ENCODE measurements around the gene ATP2B3. TPM values are rescaled to one million over a fixed set of nuclear protein-coding genes. Genes with fewer than 3 reads are reported as not detected.

ATP2B3 gene
- total RNA-seq, 4 donors from 2014 or later, result not detected

- Histone ChIP-seq H3K4me1 (no peaks in the 10 kb centered on the region), H3K9me3 (no peaks in the 10 kb centered on the region), H3K27me3 (peaks cover 0 to 15% (median 10%) of the 10 kb centered on the region in 3 donors), H3K4me3 (no peak overlapping the region), H3K36me3 (no peaks in the 10 kb centered on the region), H3K27ac (no peak overlapping the region)
- no peak for DNase-seq
- TF ChIP-seq CTCF (IDR thresholded peaks at IDR 0.05 in 4 of 5, conservative IDR thresholded peaks at IDR 0.05 in 1 of 5) (no peak), POLR2A (IDR thresholded peaks at IDR 0.05) (no peak)
- intact Hi-C loops (cut with DNase I; ENCODE audit: low total_unique reads), result no loop called here
- in situ Hi-C loops (cut with MboI; ENCODE audit: low sequenced_read_pairs in 4 of 4), result no loop called here
- no peak for ATAC-seq
Observed at GRCh38 chrX:153526801-153527200, 9.4 kb downstream of the ATP2B3 start.

GRCh38 chrX:153527208-153527607 is 9.8 kb downstream of the ATP2B3 start:
- DNase-seq (no peak), ATAC-seq (no peak)
- Histone ChIP-seq H3K4me1 (no peaks in the 10 kb centered on the region), H3K36me3 (no peaks in the 10 kb centered on the region), H3K27me3 (peaks cover 0 to 11% (median 6%) of the 10 kb centered on the region in 3 donors), H3K4me3 (no peak overlapping the region), H3K9me3 (no peaks in the 10 kb centered on the region), H3K27ac (no peak overlapping the region)
- intact Hi-C loops (cut with DNase I; ENCODE audit: low total_unique reads), result no loop called here
- in situ Hi-C loops (cut with MboI; ENCODE audit: low sequenced_read_pairs in 4 of 4), result no loop called here
- no peak for TF ChIP-seq POLR2A (IDR thresholded peaks at IDR 0.05)
- TF ChIP-seq CTCF (IDR thresholded peaks at IDR 0.05 in 4 of 5, conservative IDR thresholded peaks at IDR 0.05 in 1 of 5), result no peak

- DNase-seq (no peak), ATAC-seq (no peak)
- in situ Hi-C loops (cut with MboI; ENCODE audit: low sequenced_read_pairs in 4 of 4) (no loop called here), intact Hi-C loops (cut with DNase I; ENCODE audit: low total_unique reads) (no loop called here)
- H3K4me3 ChIP-seq, result no peak overlapping the region
- peaks cover 0 to 3% (median 0%) of the 10 kb centered on the region in 3 donors for H3K27me3 ChIP-seq
- H3K9me3 ChIP-seq, result no peaks in the 10 kb centered on the region
- no peak overlapping the region for H3K27ac ChIP-seq
- H3K4me1 ChIP-seq, result no peaks in the 10 kb centered on the region
- no peaks in the 10 kb centered on the region for H3K36me3 ChIP-seq
- TF ChIP-seq POLR2A (IDR thresholded peaks at IDR 0.05) (no peak), CTCF (IDR thresholded peaks at IDR 0.05 in 4 of 5, conservative IDR thresholded peaks at IDR 0.05 in 1 of 5) (no peak)
Observed at GRCh38 chrX:153530411-153531129, 13.1 kb downstream of the ATP2B3 start.

- TF ChIP-seq CTCF (IDR thresholded peaks at IDR 0.05 in 4 of 5, conservative IDR thresholded peaks at IDR 0.05 in 1 of 5) (no peak), POLR2A (IDR thresholded peaks at IDR 0.05) (no peak)
- DNase-seq (no peak), ATAC-seq (no peak)
- intact Hi-C loops (cut with DNase I; ENCODE audit: low total_unique reads), result no loop called here
- Histone ChIP-seq H3K9me3 (no peaks in the 10 kb centered on the region), H3K27ac (no peak overlapping the region), H3K4me3 (no peak overlapping the region), H3K27me3 (no peaks in the 10 kb centered on the region), H3K4me1 (no peaks in the 10 kb centered on the region), H3K36me3 (no peaks in the 10 kb centered on the region)
- in situ Hi-C loops (cut with MboI; ENCODE audit: low sequenced_read_pairs in 4 of 4), result no loop called here
Observed at GRCh38 chrX:153533091-153533490, 15.6 kb downstream of the ATP2B3 start.

GRCh38 chrX:153537080-153537479 is 19.6 kb downstream of the ATP2B3 start:
- DNase-seq (no peak), ATAC-seq (no peak)
- Histone ChIP-seq H3K27ac (no peak overlapping the region), H3K27me3 (no peaks in the 10 kb centered on the region), H3K36me3 (no peaks in the 10 kb centered on the region), H3K9me3 (no peaks in the 10 kb centered on the region), H3K4me1 (no peaks in the 10 kb centered on the region), H3K4me3 (no peak overlapping the region)
- TF ChIP-seq POLR2A (IDR thresholded peaks at IDR 0.05) (no peak), CTCF (IDR thresholded peaks at IDR 0.05 in 4 of 5, conservative IDR thresholded peaks at IDR 0.05 in 1 of 5) (no peak)
- intact Hi-C loops (cut with DNase I; ENCODE audit: low total_unique reads) (no loop called here), in situ Hi-C loops (cut with MboI; ENCODE audit: low sequenced_read_pairs in 4 of 4) (no loop called here)
